Prostate gland (tissue), 2 donors: ENCODE data around the gene SLC38A3. TPM values are rescaled to one million over a fixed set of nuclear protein-coding genes. Genes with fewer than 3 reads are reported as not detected.

ENCODE experiments used
- DNase-seq: peaks from one replicate; pipeline ENCODE4 v3.0.0-alpha.2; 2019; ENCODE audit warnings: low spot score
- H3K27ac ChIP-seq, 2 donors: fragments of 200-600 bp; sonication (generic); 2 replicates each; pipeline ENCODE4 v1.5.1; 2017 to 2019
- H3K27me3 ChIP-seq: fragments of 200-600 bp; sonication (generic); replicated peaks from 2 replicates; pipeline ENCODE4 v1.5.1; 2019; ENCODE audit not compliant: insufficient read depth
- H3K36me3 ChIP-seq, 2 donors: fragments of 200-600 bp; sonication (generic); 1 replicate in 1 of 2; 2 replicates in 1 of 2; pipeline versions ENCODE4 v1.5.1 to v1.8.1; 2017 to 2019
- H3K4me1 ChIP-seq: fragments of 200-600 bp; sonication (generic); replicated peaks from 2 replicates; pipeline ENCODE4 v1.5.1; 2019
- H3K4me3 ChIP-seq, 2 donors: fragments of 200-600 bp; sonication (generic); 2 replicates each; pipeline ENCODE4 v1.5.1; 2017 to 2019
- H3K9me3 ChIP-seq: fragments of 200-600 bp; sonication (generic); 2 replicates; pipeline ENCODE4 v1.5.1; 2017
- POLR2A ChIP-seq: fragments of 450-650 bp; IDR thresholded peaks from one replicate; pipeline ENCODE4 v1.6.1; 2016; ENCODE audit warnings: antibody characterized with exemption, mild to moderate bottlenecking
- POLR2AphosphoS5 ChIP-seq: sonication (generic); formaldehyde crosslinking; IDR thresholded peaks from one replicate; pipeline ENCODE4 v1.6.1; 2017; ENCODE audit warnings: antibody characterized with exemption
- WGBS: methylation state at CpG from one replicate; pipeline ENCODE4 v1.1.5; 2018; 5-methylcytosine and 5-hydroxymethylcytosine counted together
- intact Hi-C: fragments of 100-400 bp; cut with DNase I; formaldehyde crosslinking; loops from one replicate; pipeline ENCODE4 v1.14.2; 2022
- total RNA-seq, 2 donors: library from RNA; depleted of rRNA; stranded (reverse); fragments of >200 nt; gene quantifications; one replicate each; pipeline ENCODE4 v1.1.0, GENCODE V29; 2016
- TF ChIP-seq, protein P1 (sequence below), 4 experiments: fragments of 200-600 bp in 2 of 4; fragments of 450-650 bp in 2 of 4; sonication (generic) in 2 of 4; IDR thresholded peaks; 1 replicate in 3 of 4; 2 replicates in 1 of 4; pipeline ENCODE4 v1.5.1; 2016 to 2019; ENCODE audit warnings: antibody characterized with exemption in 4 of 4, mild to moderate bottlenecking in 2 of 4, moderate library complexity in 2 of 4

The SLC38A3 gene
- total RNA-seq, 2 donors from 2014 or later: 0.41 to 4.0 TPM

DNA sequence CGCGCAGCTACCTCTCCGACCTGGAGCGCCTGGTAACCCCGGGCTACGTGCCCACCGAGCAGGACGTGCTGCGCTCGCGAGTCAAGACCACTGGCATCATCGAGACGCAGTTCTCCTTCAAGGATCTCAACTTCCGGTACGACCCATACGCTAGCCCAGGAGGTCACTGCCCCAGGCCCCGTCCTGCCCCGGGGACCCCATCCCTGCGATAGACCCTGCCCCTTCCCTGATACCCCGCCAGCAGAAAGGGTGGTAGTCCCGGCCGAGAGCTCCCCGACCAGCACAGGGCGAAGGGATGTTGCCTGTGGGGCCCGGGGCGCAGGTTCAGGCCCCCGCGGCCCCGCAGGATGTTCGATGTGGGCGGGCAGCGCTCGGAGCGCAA, 11.3 kb upstream of the SLC38A3 start:
- Histone ChIP-seq H3K27me3 (peaks cover 9% of the 10 kb centered on the region), H3K4me3 (no peak overlapping the region), H3K9me3 (no peaks in the 10 kb centered on the region), H3K4me1 (no peaks in the 10 kb centered on the region), H3K27ac (no peak overlapping the region), H3K36me3 (no peaks in the 10 kb centered on the region)
- intact Hi-C loops: loop anchor here (1.0 to 2.0 kb wide), 2 partner anchors 33 to 79 kb away; no protein-coding TSS in a partner anchor
- WGBS: 22% methylated on average over 33 of the region's 34 CpGs
- no peak for DNase-seq
- TF ChIP-seq POLR2A (no peak), POLR2AphosphoS5 (no peak)
- TF ChIP-seq, protein P1, sequence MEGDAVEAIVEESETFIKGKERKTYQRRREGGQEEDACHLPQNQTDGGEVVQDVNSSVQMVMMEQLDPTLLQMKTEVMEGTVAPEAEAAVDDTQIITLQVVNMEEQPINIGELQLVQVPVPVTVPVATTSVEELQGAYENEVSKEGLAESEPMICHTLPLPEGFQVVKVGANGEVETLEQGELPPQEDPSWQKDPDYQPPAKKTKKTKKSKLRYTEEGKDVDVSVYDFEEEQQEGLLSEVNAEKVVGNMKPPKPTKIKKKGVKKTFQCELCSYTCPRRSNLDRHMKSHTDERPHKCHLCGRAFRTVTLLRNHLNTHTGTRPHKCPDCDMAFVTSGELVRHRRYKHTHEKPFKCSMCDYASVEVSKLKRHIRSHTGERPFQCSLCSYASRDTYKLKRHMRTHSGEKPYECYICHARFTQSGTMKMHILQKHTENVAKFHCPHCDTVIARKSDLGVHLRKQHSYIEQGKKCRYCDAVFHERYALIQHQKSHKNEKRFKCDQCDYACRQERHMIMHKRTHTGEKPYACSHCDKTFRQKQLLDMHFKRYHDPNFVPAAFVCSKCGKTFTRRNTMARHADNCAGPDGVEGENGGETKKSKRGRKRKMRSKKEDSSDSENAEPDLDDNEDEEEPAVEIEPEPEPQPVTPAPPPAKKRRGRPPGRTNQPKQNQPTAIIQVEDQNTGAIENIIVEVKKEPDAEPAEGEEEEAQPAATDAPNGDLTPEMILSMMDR (IDR thresholded peaks at IDR 0.05): no peak

DNA sequence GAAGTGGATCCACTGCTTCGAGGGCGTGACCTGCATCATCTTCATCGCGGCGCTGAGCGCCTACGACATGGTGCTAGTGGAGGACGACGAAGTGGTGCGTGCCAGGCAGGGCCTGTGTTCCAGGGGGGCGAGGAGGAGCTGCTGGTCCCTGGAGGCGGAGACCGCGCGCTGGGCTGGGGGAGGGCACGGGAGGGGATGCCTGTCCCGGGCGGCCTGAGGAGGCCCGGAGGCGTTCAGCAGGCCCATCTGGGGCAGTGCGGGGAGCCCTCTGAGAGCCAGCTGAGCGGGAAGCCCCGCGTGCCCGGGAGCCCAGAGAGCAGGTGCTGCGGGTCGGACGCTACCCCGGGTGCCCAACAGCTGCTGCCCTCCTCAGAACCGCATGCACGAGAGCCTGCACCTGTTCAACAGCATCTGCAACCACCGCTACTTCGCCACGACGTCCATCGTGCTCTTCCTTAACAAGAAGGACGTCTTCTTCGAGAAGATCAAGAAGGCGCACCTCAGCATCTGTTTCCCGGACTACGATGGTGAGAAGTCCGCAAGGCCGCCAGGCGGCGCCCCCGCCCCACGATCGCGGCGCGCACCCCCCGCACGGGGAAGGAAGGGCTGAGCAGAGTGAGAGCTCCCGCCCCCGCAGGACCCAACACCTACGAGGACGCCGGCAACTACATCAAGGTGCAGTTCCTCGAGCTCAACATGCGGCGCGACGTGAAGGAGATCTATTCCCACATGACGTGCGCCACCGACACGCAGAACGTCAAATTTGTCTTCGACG, 10.8 kb upstream of the SLC38A3 start:
- H3K9me3 ChIP-seq: no peaks in the 10 kb centered on the region
- H3K27me3 ChIP-seq: peaks cover 9% of the 10 kb centered on the region
- no peaks in the 10 kb centered on the region for H3K4me1 ChIP-seq
- no peak overlapping the region for H3K27ac ChIP-seq
- TF ChIP-seq POLR2A (no peak), POLR2AphosphoS5 (peak; percentile 46)
- TF ChIP-seq, protein P1 (IDR thresholded peaks at IDR 0.05): peak; percentile 64 to 94 (median 84)
- DNase-seq: peak; percentile 59
- no peak overlapping the region for H3K4me3 ChIP-seq
- no peaks in the 10 kb centered on the region for H3K36me3 ChIP-seq
- intact Hi-C loops: loop anchor here (2.0 kb wide), 1 partner anchor 78 kb away; no protein-coding TSS in a partner anchor
- WGBS: 8% methylated on average over 53 of the region's 70 CpGs

DNA sequence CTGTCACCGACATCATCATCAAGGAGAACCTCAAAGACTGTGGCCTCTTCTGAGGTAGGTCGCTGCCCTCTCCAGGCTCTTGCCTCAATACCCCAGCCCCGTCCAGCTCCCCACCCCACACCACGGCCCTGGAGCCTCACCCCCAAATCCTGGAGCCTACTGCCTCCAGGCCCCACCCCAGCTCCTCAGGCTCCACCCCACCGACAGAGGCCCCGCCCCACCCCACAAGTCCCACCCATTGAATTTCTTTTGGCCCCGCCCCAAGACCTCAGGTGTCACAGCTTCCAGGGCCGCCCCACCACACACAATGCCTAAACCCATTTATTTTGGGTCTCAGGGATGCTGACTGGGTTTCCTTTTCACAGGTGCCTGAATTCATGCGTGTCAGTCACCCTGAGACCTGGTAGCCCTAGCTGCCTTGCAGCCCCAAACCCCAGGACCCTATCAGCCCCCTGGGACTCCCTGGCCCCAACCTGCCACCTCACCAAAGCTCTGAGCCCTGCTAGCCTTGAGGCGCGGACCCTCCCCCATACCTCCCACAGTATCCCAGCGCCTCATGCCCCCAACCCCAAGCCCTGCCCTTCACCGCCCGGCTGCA, 10.1 kb upstream of the SLC38A3 start:
- Histone ChIP-seq H3K27ac (no peak overlapping the region), H3K36me3 (no peaks in the 10 kb centered on the region), H3K9me3 (no peaks in the 10 kb centered on the region), H3K4me3 (no peak overlapping the region), H3K27me3 (peaks cover 9% of the 10 kb centered on the region), H3K4me1 (no peaks in the 10 kb centered on the region)
- WGBS: 70% methylated on average over 14 of the region's 14 CpGs
- TF ChIP-seq POLR2A: no peak
- no peak for TF ChIP-seq POLR2AphosphoS5
- TF ChIP-seq, protein P1 (IDR thresholded peaks at IDR 0.05): no peak
- intact Hi-C loops: loop anchor here (1.0 to 2.0 kb wide), 2 partner anchors 28 to 78 kb away; no protein-coding TSS in a partner anchor
- DNase-seq: no peak

DNA sequence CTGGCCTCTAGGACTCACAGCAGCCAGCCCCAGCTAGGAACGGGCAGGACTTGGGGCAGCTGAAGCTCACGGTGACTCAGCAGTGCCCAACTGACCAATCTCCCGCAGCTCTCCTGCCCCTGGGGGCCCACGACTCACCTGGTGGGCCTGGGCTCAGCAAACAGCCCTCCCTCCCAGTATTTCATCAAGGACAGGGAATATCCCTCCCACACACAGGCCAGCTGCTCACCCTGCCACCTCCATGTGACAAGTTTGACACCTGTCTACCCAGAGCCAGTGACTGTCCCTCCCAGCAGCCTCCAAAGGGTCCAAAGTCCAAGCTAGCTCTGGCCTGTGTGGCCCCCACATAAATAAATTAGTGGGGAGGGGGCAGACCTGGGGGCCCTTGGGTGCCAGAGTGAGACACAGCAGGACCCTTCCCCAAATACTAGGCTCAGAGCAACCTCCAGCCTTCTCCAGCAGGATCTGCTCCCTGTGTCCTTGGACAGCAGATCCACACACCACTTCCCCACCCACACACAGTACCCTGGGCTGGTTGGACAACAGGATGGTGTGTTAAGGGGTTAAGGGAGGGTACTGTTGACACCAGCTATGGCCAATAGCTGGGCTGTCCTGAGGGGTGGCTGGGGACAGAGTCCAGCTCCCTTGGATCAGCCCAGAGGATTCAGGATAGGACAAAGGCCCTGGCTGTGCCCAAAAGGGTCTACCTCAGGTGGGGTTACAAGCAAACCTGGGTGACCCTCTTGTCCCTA, 9.4 kb upstream of the SLC38A3 start:
- no peak for TF ChIP-seq POLR2A
- TF ChIP-seq, protein P1 (IDR thresholded peaks at IDR 0.05): no peak
- TF ChIP-seq POLR2AphosphoS5: no peak
- intact Hi-C loops: loop anchor here (1.0 to 2.0 kb wide), 2 partner anchors 28 to 77 kb away; no protein-coding TSS in a partner anchor
- peaks cover 9% of the 10 kb centered on the region for H3K27me3 ChIP-seq
- DNase-seq: no peak
- H3K4me1 ChIP-seq: no peaks in the 10 kb centered on the region
- H3K36me3 ChIP-seq: no peaks in the 10 kb centered on the region
- H3K27ac ChIP-seq: no peak overlapping the region
- 68% methylated on average over 4 of the region's 4 CpGs for WGBS
- H3K4me3 ChIP-seq: no peak overlapping the region
- H3K9me3 ChIP-seq: no peaks in the 10 kb centered on the region
